SK-N-SH (cell line): ENCODE results near the gene DOP1B. TPM values are rescaled to one million over a fixed set of nuclear protein-coding genes. Genes with fewer than 3 reads are reported as not detected.
A peak's percentile ranks its signal among the peaks of the same experiment; 100 is the strongest.
"Not testable (repeated sequence)": the region's sequence is repeated elsewhere in the genome, so short reads cannot be mapped to it uniquely, and the experiment has no call there.

Source experiments
- CTCF ChIA-PET: fragments of 300-600, 350-600 bp; formaldehyde crosslinking; extraction: SDS; loops from one replicate; lab custom pipeline; 2021; lab: Yijun Ruan, JAX
- POLR2A ChIA-PET: fragments of 350-600 bp; sonication (Branson Sonifier 250); formaldehyde crosslinking; extraction: SDS; loops from one replicate; lab custom pipeline; 2020; ENCODE audit warnings: antibody characterized with exemption, inconsistent platforms; lab: Yijun Ruan, JAX
- DNase-seq: peaks from one replicate; pipeline ENCODE4 v3.0.0; 2012
- H2AFZ ChIP-seq: fragments of 200-600 bp; sonication (generic); 2 replicates; pipeline ENCODE4 v1.8.1; 2016; ENCODE audit warnings: antibody characterized with exemption, mild to moderate bottlenecking, low read depth
- H3F3A ChIP-seq: fragments of 200-600 bp; sonication (generic); replicated peaks from 2 replicates; pipeline ENCODE3; 2016; ENCODE audit warnings: antibody characterized with exemption, mild to moderate bottlenecking; ENCODE audit not compliant: insufficient read depth
- H3K27ac ChIP-seq, 2 experiments: fragments of 200-500 bp in 1 of 2; fragments of 200-600 bp in 1 of 2; sonication (Bioruptor generic) in 1 of 2; sonication (generic), shearing (Covaris generic) in 1 of 2; 2 replicates each; pipeline versions ENCODE4 v1.5.1 to v1.6.1; 2014 to 2016; ENCODE audit warnings: low read depth in 2 of 2, inconsistent platforms in 1 of 2, low read length in 1 of 2, mild to moderate bottlenecking in 1 of 2, mixed read lengths in 1 of 2
- H3K27me3 ChIP-seq: fragments of 200-600 bp; sonication (generic), shearing (Covaris generic); 2 replicates; pipeline ENCODE4 v1.6.1; 2016; ENCODE audit warnings: mixed run types; ENCODE audit not compliant: insufficient read depth
- H3K36me3 ChIP-seq, 2 experiments: fragments of 200-500 bp in 1 of 2; fragments of 200-600 bp in 1 of 2; sonication (Bioruptor generic) in 1 of 2; sonication (generic) in 1 of 2; replicated peaks in 1 of 2; 2 replicates each; pipeline versions ENCODE3 to v1.5.1; 2014 to 2016; ENCODE audit warnings: low read length in 1 of 2, mild to moderate bottlenecking in 1 of 2; ENCODE audit not compliant: insufficient read depth in 2 of 2, control insufficient read depth in 1 of 2
- H3K4me1 ChIP-seq, 2 experiments: fragments of 200-500 bp in 1 of 2; fragments of 200-600 bp in 1 of 2; sonication (Bioruptor generic) in 1 of 2; sonication (generic), shearing (Covaris generic) in 1 of 2; 2 replicates each; pipeline versions ENCODE4 v1.5.1 to v1.6.1; 2014 to 2016; ENCODE audit warnings: low read depth in 1 of 2, low read length in 1 of 2, mixed run types in 1 of 2; ENCODE audit not compliant: insufficient read depth in 2 of 2, control insufficient read depth in 1 of 2
- H3K4me2 ChIP-seq: fragments of 200-600 bp; sonication (generic), shearing (Covaris generic); 2 replicates; pipeline ENCODE4 v1.6.1; 2017; ENCODE audit warnings: mixed run types
- H3K4me3 ChIP-seq, 2 experiments: fragments of 200-500 bp in 1 of 2; fragments of 200-600 bp in 1 of 2; sonication (Bioruptor generic) in 1 of 2; sonication (generic), shearing (Covaris generic) in 1 of 2; 2 replicates each; pipeline versions ENCODE4 v1.5.1 to v1.8.1; 2014 to 2016; ENCODE audit warnings: low read depth in 2 of 2, inconsistent platforms in 1 of 2, low read length in 1 of 2, mild to moderate bottlenecking in 1 of 2, mixed read lengths in 1 of 2, moderate library complexity in 1 of 2
- H3K79me2 ChIP-seq: fragments of 200-600 bp; sonication (generic); 2 replicates; pipeline ENCODE4 v1.8.1; 2017; ENCODE audit warnings: mild to moderate bottlenecking; ENCODE audit not compliant: insufficient read depth
- H3K9ac ChIP-seq: fragments of 200-600 bp; sonication (generic); 2 replicates; pipeline ENCODE4 v1.6.1; 2017; ENCODE audit warnings: mixed run types
- H3K9me2 ChIP-seq: fragments of 200-600 bp; sonication (generic); 2 replicates; pipeline ENCODE4 v1.6.1; 2017; ENCODE audit warnings: mixed run types
- H3K9me3 ChIP-seq: fragments of 200-600 bp; sonication (generic); 2 replicates; pipeline ENCODE4 v1.6.1; 2017; ENCODE audit warnings: mixed run types, mild to moderate bottlenecking, moderate library complexity
- H4K20me1 ChIP-seq: fragments of 200-600 bp; sonication (generic); 2 replicates; pipeline ENCODE4 v1.6.1; 2017; ENCODE audit warnings: mild to moderate bottlenecking, mixed run types; ENCODE audit not compliant: insufficient read depth
- CTCF ChIP-seq: fragments of 200-600 bp; sonication (generic); IDR thresholded peaks from 2 replicates; pipeline ENCODE4 v1.6.1; 2017; ENCODE audit warnings: antibody characterized with exemption, mild to moderate bottlenecking, moderate library complexity
- ELF1 ChIP-seq: IDR thresholded peaks from 2 replicates; pipeline ENCODE4 v1.4.0; 2012
- FOSL2 ChIP-seq: IDR thresholded peaks from 2 replicates; pipeline ENCODE4 v1.4.0; 2012; ENCODE audit warnings: low read depth, mild to moderate bottlenecking, moderate library complexity, borderline replicate concordance
- POLR2AphosphoS5 ChIP-seq: IDR thresholded peaks from 2 replicates; pipeline ENCODE4 v1.6.1; 2012; ENCODE audit warnings: low read depth, low read length
- RAD21 ChIP-seq: IDR thresholded peaks from 2 replicates; pipeline ENCODE4 v1.6.1; 2012; ENCODE audit warnings: mild to moderate bottlenecking, low read length
- REST ChIP-seq: IDR thresholded peaks from 2 replicates; pipeline ENCODE4 v1.6.1; 2012; ENCODE audit warnings: mild to moderate bottlenecking, low read depth, low read length, moderate library complexity
- SMC3 ChIP-seq: IDR thresholded peaks from 2 replicates; pipeline ENCODE4 v1.6.1; 2012; ENCODE audit warnings: low read depth, low read length, improper control_type of control experiment
- TEAD4 ChIP-seq: IDR thresholded peaks from 2 replicates; pipeline ENCODE4 v1.4.0; 2012; ENCODE audit warnings: mild to moderate bottlenecking, borderline replicate concordance; ENCODE audit not compliant: insufficient read depth
- ZBTB33 ChIP-seq: IDR thresholded peaks from 2 replicates; pipeline ENCODE4 v1.4.0; 2012; ENCODE audit warnings: low read depth, borderline replicate concordance
- WGBS: methylation state at CpG from one replicate; pipeline ENCODE4 v1.1.6; 2017; ENCODE audit warnings: low lambda C conversion rate; 5-methylcytosine and 5-hydroxymethylcytosine counted together
- polyA plus RNA-seq, 3 experiments: library from polyadenylated mRNA; depleted of rRNA; stranded (reverse); fragments of >200 nt; gene quantifications; 2 replicates each; pipeline ENCODE4 v1.2.3, GENCODE V29; 2012
- TF ChIP-seq, protein P1 (sequence below): IDR thresholded peaks from 2 replicates; pipeline ENCODE4 v1.4.0; 2012; ENCODE audit warnings: low read depth

Gene DOP1B
- polyA plus RNA-seq, 1 of the 3 experiments (the other 2 are of a cell fraction) = 4.9 TPM

- Histone ChIP-seq H3K79me2 (peaks cover 7% of the 10 kb centered on the region; the same call in 1 of the 2 replicates), H3K36me3 (no peaks in the 10 kb centered on the region), H3F3A (peaks cover 5% of the 10 kb centered on the region), H3K9me2 (no peaks in the 10 kb centered on the region), H3K9me3 (no peaks in the 10 kb centered on the region), H3K4me1 (no peaks in the 10 kb centered on the region; a peak in 1 of 4 replicates), H3K4me2 (no peak overlapping the region)
- CTCF ChIA-PET = interaction anchor here (0.7 to 6.9 kb wide), 24 partner anchors 9 to 466 kb away, joined by 3 to 41 read pairs (median 4); partner anchors contain the start of gene MORC3
- 24% methylated on average over 6 of the region's 6 CpGs for WGBS
- DNase-seq = peak; percentile 67
- TF ChIP-seq SMC3 (peak; percentile 68), RAD21 (peak; percentile 86), POLR2AphosphoS5 (no peak), ZBTB33 (no peak), TEAD4 (no peak), CTCF (peak; percentile 95), ELF1 (no peak), REST (no peak), FOSL2 (no peak)
- TF ChIP-seq, protein P1, sequence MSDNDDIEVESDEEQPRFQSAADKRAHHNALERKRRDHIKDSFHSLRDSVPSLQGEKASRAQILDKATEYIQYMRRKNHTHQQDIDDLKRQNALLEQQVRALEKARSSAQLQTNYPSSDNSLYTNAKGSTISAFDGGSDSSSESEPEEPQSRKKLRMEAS = no peak
- TF ChIP-seq, all 33 proteins: peak for 3
- Histone ChIP-seq H2AFZ (no peak overlapping the region), H3K4me3 (no peak overlapping the region; a peak in 1 of 4 replicates), H3K9ac (no peak overlapping the region), H3K27ac (no peak overlapping the region), H4K20me1 (no peaks in the 10 kb centered on the region), H3K27me3 (no peaks in the 10 kb centered on the region)
- POLR2A ChIA-PET = no interaction called here
Observed at GRCh38 chr21:36141513-36141925, 15.1 kb upstream of the DOP1B start.

DNA sequence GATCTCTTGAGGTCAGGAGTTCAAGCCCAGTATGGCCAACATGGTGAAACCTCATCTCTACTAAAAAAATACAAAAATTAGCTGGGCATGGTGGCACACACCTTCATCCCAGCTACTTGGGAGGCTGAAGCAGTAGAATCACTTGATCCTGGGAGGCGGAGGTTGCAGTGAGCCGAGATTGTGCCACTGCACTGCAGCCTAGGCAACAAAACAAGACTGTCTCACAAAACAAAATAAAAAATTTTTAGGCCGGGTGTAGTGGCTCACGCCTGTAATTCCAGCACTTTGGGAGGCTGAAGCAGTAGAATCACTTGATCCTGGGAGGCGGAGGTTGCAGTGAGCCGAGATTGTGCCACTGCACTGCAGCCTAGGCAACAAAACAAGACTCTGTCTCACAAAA, 12.4 kb upstream of the DOP1B start:
- 95% methylated on average over 6 of the region's 6 CpGs for WGBS
- H3K79me2 ChIP-seq, H3K36me3 ChIP-seq, H3K4me3 ChIP-seq, H3K4me1 ChIP-seq, H3K9ac ChIP-seq, H3F3A ChIP-seq, H3K9me3 ChIP-seq, H3K9me2 ChIP-seq, POLR2A ChIA-PET, DNase-seq, H4K20me1 ChIP-seq, H2AFZ ChIP-seq, H3K27ac ChIP-seq, H3K27me3 ChIP-seq, H3K4me2 ChIP-seq: not testable (repeated sequence)
- CTCF ChIA-PET = interaction anchor here (6.9 kb wide), 1 partner anchor 66 kb away, joined by 41 read pairs; no protein-coding TSS in a partner anchor
